Effector CD8-positive, alpha-beta T cell (primary cell): ENCODE data around the gene DDX5.
"Not testable (repeated sequence)": the region's sequence is repeated elsewhere in the genome, so short reads cannot be mapped to it uniquely, and the experiment has no call there.

Experiments used
- DNase-seq: peaks from one replicate; lab custom pipeline; 2025; lab: John Stamatoyannopoulos, UW

DDX5 gene

GRCh38 chr17:64492481-64493109 lies 13.5 kb downstream of the DDX5 start:
- no peak for DNase-seq

GRCh38 chr17:64491994-64492393 lies 14.1 kb downstream of the DDX5 start:
- DNase-seq, result no peak

GRCh38 chr17:64491034-64491860 lies 14.8 kb downstream of the DDX5 start:
- no peak for DNase-seq

- DNase-seq, result no peak
Measured at GRCh38 chr17:64488301-64488700, 17.8 kb downstream of the DDX5 start.

GRCh38 chr17:64484380-64484779 lies 21.7 kb downstream of the DDX5 start:
- DNase-seq, result no peak

GRCh38 chr17:64480951-64481350 lies 25.1 kb downstream of the DDX5 start:
- DNase-seq, result no peak

GRCh38 chr17:64477849-64478248 lies 28.2 kb downstream of the DDX5 start:
- no peak for DNase-seq

- no peak for DNase-seq
Measured at GRCh38 chr17:64472564-64472963, 33.5 kb downstream of the DDX5 start.

GRCh38 chr17:64471440-64471839 lies 34.6 kb downstream of the DDX5 start:
- no peak for DNase-seq

- no peak for DNase-seq
Measured at GRCh38 chr17:64470625-64471024, 35.5 kb downstream of the DDX5 start.

- DNase-seq, result not testable (repeated sequence)
Measured at GRCh38 chr17:64466834-64467233, 39.3 kb downstream of the DDX5 start.

- DNase-seq, result no peak
Measured at GRCh38 chr17:64466019-64466735, 39.9 kb downstream of the DDX5 start.

GRCh38 chr17:64461788-64462187 lies 44.3 kb downstream of the DDX5 start:
- no peak for DNase-seq

- no peak for DNase-seq
Measured at GRCh38 chr17:64460955-64461354, 45.1 kb downstream of the DDX5 start.

GRCh38 chr17:64459818-64460217 lies 46.3 kb downstream of the DDX5 start:
- not testable (repeated sequence) for DNase-seq

- no peak for DNase-seq
Measured at GRCh38 chr17:64459284-64459747, 46.8 kb downstream of the DDX5 start.

- DNase-seq, result no peak
Measured at GRCh38 chr17:64458756-64459155, 47.3 kb downstream of the DDX5 start.

GRCh38 chr17:64457156-64457555 lies 48.9 kb downstream of the DDX5 start:
- DNase-seq, result no peak

- DNase-seq, result no peak
Measured at GRCh38 chr17:64455993-64456885, 49.9 kb downstream of the DDX5 start.

- DNase-seq, result no peak
Measured at GRCh38 chr17:64449545-64449944, 56.5 kb downstream of the DDX5 start.

- no peak for DNase-seq
Measured at GRCh38 chr17:64448665-64449512, 57.2 kb downstream of the DDX5 start, which contains the start of gene MILR1. Gene MILR1 (plus strand): TSS chr17:64449115. CDS start chr17:64449169, 54 bp downstream.
